Measurements from ENCODE around the gene SNAP29.
"Not testable (repeated sequence)": the region's sequence is repeated elsewhere in the genome, so short reads cannot be mapped to it uniquely, and the experiment has no call there.

Gene SNAP29

GRCh38 chr22:20858615-20859416 is at the start of gene SNAP29, which contains the start of gene PI4KA:
TSS of gene SNAP29 (plus strand) at chr22:20859007. CDS start at chr22:20859111, 104 bp downstream.
TSS of gene PI4KA (minus strand) at chr22:20858811. CDS start at chr22:20858725, 86 bp downstream.
- DNase-seq (ENCODE audit: low read depth), result peak; percentile 98

GRCh38 chr22:20809538-20810185 is 49.1 kb upstream of the SNAP29 start:
- no peak for DNase-seq (ENCODE audit: low read depth)

GRCh38 chr22:20810645-20811044 is 48.2 kb upstream of the SNAP29 start:
- DNase-seq (ENCODE audit: low read depth), result no peak

GRCh38 chr22:20811171-20811570 is 47.6 kb upstream of the SNAP29 start:
- DNase-seq (ENCODE audit: low read depth), result no peak

GRCh38 chr22:20811971-20812660 is 46.7 kb upstream of the SNAP29 start:
- no peak for DNase-seq (ENCODE audit: low read depth)

GRCh38 chr22:20813056-20813455 is 45.8 kb upstream of the SNAP29 start:
- DNase-seq (ENCODE audit: low read depth), result no peak

GRCh38 chr22:20814221-20814808 is 44.5 kb upstream of the SNAP29 start:
- DNase-seq (ENCODE audit: low read depth), result no peak

GRCh38 chr22:20815477-20816050 is 43.2 kb upstream of the SNAP29 start:
- DNase-seq (ENCODE audit: low read depth), result no peak

- no peak for DNase-seq (ENCODE audit: low read depth)
Measured at GRCh38 chr22:20816559-20816958, 42.2 kb upstream of the SNAP29 start.

GRCh38 chr22:20818471-20818870 is 40.3 kb upstream of the SNAP29 start:
- no peak for DNase-seq (ENCODE audit: low read depth)

- DNase-seq (ENCODE audit: low read depth), result no peak
Measured at GRCh38 chr22:20819471-20819870, 39.3 kb upstream of the SNAP29 start.

GRCh38 chr22:20821717-20822239 is 37.0 kb upstream of the SNAP29 start:
- not testable (repeated sequence) for DNase-seq (ENCODE audit: low read depth)

- DNase-seq (ENCODE audit: low read depth), result no peak
Measured at GRCh38 chr22:20822240-20822639, 36.6 kb upstream of the SNAP29 start.

- DNase-seq (ENCODE audit: low read depth), result no peak
Measured at GRCh38 chr22:20823264-20823663, 35.5 kb upstream of the SNAP29 start.

GRCh38 chr22:20825216-20825615 is 33.6 kb upstream of the SNAP29 start:
- DNase-seq (ENCODE audit: low read depth), result not testable (repeated sequence)

- no peak for DNase-seq (ENCODE audit: low read depth)
Measured at GRCh38 chr22:20825624-20826023, 33.2 kb upstream of the SNAP29 start.

- not testable (repeated sequence) for DNase-seq (ENCODE audit: low read depth)
Measured at GRCh38 chr22:20826373-20827152, 32.2 kb upstream of the SNAP29 start.

GRCh38 chr22:20829491-20830134 is 29.2 kb upstream of the SNAP29 start:
- DNase-seq (ENCODE audit: low read depth), result no peak

GRCh38 chr22:20833225-20833665 is 25.6 kb upstream of the SNAP29 start:
- no peak for DNase-seq (ENCODE audit: low read depth)

GRCh38 chr22:20834206-20834605 is 24.6 kb upstream of the SNAP29 start:
- DNase-seq (ENCODE audit: low read depth), result no peak
